SK-N-SH (cell line): ENCODE measurements around the gene FLOT1.

ENCODE experiments used
- SMC3 ChIP-seq: IDR thresholded peaks from 2 replicates; pipeline ENCODE4 v1.6.1; 2012; ENCODE audit warnings: low read depth, low read length, improper control_type of control experiment
- TF ChIP-seq, protein P1 (sequence below): fragments of 200-600 bp; sonication (generic); IDR thresholded peaks from 2 replicates; pipeline ENCODE4 v1.6.1; 2017; ENCODE audit warnings: antibody characterized with exemption, mild to moderate bottlenecking, moderate library complexity

DNA sequence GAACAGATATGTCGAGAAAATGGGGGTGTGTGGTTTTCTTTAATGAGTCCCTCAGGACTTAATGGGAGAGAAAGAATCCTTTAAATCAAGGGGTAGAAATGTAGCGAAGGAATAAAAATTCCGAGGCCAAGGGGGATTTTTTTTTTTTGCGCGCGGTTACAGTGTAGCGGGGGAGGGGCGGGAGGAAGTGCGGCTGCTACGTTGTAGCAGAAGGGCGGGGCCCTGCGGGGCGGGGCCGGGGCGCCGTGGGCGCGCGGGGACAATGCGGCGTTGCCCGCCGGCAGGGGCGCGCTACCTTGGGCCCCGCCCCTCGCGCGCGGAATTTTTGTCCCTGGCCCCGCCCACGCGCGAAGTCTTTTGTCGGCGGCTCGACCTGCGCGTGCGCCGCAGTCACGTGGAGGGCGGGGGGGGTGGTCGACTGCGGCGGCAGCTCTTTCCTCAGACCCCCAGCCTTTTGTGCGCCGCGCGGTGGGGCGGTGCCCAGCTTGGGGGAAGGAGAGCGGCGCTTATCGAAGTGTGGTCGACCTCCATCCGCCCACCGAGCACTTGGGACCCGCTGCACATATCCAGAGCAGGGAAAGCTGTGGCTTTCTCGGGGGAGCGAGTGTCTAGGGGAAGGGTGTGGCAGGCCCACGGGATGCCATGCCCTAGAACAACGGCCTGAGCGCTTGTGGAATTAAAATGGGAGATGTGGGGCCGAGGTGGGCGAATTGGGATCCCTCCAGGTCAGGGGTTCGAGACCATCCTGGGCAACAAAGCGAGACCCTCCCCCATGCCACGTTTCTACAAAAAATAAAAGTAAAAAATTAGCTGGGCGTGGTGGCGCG, 21.1 kb downstream of the FLOT1 start:
- TF ChIP-seq, protein P1, sequence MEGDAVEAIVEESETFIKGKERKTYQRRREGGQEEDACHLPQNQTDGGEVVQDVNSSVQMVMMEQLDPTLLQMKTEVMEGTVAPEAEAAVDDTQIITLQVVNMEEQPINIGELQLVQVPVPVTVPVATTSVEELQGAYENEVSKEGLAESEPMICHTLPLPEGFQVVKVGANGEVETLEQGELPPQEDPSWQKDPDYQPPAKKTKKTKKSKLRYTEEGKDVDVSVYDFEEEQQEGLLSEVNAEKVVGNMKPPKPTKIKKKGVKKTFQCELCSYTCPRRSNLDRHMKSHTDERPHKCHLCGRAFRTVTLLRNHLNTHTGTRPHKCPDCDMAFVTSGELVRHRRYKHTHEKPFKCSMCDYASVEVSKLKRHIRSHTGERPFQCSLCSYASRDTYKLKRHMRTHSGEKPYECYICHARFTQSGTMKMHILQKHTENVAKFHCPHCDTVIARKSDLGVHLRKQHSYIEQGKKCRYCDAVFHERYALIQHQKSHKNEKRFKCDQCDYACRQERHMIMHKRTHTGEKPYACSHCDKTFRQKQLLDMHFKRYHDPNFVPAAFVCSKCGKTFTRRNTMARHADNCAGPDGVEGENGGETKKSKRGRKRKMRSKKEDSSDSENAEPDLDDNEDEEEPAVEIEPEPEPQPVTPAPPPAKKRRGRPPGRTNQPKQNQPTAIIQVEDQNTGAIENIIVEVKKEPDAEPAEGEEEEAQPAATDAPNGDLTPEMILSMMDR, result peak; percentile 35
- no peak for TF ChIP-seq SMC3
